CD4-positive, alpha-beta T cell treated with Interleukin-12 subunit alpha and Interleukin-12 subunit beta, for 1 hour (primary cell): ENCODE data around the gene AAGAB.
"Not testable (repeated sequence)": the region's sequence is repeated elsewhere in the genome, so short reads cannot be mapped to it uniquely, and the experiment has no call there.

ENCODE experiments used
- DNase-seq: peaks from one replicate; pipeline ENCODE4 v3.0.0-alpha.2; 2020

AAGAB gene

DNA sequence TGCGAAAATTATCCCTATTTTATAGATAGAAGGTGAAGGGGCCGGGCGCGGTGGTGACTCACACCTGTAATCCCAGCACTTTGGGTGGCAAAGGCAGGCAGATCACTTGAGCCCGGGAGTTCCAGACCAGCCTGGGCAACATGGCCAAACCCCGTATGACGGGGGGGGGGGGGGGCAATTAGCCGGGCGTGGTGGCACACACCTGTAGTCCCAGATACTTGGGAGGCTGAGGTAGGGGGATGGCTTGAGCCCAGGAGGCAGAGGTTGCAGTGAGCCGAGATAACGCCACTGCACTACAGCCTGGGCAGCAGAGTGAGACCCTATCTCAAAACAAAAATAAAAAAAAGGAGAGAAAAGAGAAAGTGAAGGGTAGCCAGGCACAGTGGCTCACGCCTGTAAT, 1.4 kb downstream of the AAGAB start:
- DNase-seq = no peak

DNA sequence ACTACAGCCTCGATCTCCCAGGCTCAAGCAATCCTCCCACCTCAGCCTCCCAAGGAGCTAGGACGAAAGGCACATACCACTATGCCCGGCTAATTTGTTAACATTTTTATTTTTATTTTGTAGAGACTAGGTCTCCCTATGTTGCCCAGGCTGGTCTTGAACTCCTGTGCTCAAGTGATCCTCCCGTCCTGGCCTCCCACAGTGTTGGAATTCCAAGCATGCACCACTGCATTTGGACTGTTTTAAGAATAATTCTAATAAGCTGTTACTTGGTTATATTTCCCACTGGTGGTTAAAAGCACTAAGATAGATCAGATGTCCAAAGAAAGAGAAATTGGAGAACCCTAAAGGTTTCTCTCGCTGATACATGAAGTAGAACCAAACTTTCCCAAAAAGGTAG, 3.1 kb downstream of the AAGAB start:
- no peak for DNase-seq

DNA sequence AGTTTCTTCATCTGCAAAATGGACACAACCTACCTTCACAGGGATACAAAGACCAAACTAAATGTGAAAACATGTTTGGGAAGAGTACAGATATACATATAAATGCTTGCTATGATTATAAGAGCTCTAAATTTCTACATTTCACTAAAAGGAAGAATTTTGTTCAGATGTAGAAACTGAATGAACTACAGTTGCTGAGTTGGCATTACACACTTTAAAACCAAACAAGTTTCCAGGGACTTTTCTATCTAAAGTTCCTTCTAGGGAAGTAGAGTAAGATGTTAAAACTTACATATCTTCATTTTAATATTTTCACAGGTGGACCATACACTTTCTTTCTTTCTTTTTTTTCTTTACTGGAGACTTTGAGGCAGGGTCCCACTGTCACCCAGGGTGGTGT, 4.6 kb downstream of the AAGAB start:
- no peak for DNase-seq

DNA sequence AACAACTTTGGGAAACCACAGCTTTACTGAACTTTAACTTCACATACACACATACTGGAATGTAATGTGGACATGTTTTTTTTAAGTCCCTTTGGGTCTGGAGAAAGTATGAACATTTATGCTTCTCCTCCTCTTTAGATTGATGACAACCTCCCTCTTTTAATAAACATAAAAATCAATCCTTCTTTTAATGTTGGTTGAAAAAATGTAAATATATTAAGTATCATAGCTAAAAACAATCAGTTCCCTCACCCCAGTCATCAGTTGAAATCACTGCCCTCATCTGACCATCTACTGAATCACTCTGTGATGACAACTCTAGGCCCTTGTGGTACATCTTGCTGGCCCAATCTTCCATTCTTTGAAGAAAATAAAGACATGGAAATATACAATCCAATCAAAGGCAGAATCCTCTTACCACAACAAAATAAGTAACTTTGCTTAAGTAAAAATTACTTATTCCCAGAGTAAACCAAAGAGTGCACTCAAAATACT, 6.4 kb downstream of the AAGAB start:
- DNase-seq = no peak

DNA sequence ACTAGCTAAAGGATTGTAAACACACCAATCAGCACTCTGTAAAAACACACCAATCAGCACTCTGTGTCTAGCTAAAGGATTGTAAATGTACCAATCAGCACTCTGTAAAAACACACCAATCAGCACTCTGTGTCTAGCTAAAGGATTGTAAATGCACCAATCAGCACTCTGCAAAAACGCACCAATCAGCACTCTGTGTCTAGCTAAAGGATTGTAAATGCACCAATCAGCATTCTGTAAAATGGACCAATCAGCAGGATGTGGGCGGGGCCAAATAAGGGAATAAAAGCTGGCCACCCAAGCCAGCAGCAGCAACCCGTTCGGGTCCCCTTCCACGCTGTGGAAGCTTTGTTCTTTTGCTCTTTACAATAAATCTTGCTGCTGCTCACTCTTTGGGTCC, 7.9 kb downstream of the AAGAB start:
- not testable (repeated sequence) for DNase-seq

DNA sequence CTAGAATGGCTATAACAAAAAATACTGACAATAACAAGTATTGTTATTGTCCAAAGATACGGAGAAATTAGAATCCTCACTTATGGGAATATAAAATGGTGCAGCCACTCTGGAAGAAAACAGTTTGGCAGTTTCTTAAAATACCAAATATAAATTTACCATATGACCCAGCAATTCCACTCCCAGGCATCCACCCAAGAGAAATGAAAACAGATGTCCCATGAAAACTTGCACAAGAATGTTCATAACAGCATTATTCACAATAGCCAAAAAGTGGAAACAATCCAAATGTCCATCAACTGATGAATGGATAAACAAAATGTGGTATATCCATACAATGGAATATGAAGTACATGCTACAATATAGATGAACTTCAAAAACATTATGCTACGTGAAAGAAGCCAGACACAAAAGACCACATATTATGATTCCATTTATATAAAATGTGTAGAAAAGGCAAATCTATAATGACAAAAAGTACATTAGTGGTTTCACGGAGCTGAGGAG, 9.4 kb downstream of the AAGAB start:
- no peak for DNase-seq

DNA sequence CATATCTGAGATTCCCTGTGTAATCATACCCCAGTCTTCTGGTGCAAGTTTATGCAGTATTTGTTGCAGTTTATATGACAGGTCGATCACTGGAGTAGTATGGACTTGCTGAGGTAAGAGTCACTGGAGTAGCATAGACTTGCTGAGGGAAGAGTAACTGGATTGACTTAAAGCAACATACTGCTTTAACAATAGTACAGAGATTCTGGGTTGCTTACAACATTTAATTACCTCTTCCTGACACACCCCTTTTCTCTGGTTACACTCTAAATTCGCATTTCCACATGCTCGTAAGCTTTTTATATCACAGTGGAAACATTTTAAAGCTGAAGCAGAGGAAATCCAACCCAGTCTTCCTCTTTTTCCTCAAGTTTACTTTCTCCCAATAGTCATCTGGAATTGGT, 11.8 kb downstream of the AAGAB start:
- DNase-seq = no peak

DNA sequence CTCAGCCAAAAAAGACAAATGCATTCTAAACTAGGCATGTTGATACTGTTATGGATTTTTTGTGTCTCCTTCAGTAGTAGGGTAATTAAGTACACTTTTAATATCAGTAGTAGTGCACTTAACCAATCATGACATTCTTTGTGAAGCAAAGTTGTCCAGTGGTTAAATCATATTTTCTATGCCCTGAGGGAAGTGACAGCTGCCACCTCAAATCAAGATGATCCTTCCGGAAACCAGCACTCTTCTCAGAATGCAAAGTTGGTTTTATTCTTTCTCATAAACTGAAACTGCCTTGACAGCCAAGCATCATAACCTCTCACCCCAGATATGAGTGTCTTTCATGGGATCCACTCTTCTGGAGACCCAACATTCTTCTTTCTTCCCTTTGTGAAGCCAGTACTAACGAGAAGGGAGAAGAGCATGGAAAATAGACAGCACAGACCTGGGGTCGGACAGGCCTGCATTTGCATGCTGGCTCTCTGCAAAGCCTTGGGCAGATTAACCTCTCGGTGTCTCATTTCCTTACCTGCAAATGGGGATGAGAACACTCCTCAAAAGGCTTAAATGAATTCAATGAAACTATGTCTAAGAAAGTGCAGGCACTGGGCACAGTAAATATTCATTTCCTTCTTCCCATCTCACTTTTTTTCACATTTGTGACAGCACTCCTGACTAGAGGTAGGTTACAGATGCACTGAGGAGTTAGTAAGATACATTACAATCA, 13.2 kb downstream of the AAGAB start:
- peak; percentile 37 for DNase-seq

DNA sequence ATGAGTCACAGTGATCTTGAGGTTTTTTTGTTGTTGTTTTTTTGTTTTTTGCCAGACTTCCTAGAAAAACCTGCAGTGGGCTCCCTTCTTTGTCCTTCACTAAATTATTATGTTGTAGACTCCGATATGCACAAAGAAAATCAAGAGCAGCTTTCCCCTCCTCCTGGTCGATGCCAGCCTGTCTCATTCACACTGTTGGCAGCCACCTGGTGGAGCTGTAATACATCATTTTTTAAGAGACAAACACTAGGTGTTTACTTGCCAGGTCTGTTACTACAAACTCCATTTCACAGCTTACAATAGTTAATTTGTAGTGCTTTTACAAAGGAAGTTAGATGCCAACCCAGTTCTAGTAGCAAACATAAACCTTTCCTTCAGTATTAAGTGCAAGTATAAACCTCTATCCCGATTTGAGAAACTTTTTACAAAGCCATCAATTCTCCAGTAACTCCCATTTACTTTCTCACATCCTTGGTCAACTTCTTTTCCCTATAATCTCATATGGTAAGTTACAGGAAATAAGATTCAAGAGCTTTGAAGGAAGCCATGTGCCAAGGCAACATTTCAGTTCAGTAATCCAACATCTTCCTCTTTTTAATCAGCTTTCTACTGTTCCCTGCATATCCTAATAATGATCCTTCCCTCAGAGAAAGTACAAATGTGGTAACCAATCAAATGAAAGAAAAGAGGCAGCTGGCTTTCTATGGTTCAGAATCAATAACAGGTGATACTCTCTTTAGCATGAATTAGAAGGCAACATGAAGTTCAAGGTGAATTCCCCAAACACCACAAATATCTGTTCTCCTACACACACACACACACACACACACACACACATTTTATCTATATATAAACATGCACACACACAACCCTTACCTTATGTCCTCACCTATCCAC, 14.0 kb downstream of the AAGAB start:
- DNase-seq = peak; percentile 55

DNA sequence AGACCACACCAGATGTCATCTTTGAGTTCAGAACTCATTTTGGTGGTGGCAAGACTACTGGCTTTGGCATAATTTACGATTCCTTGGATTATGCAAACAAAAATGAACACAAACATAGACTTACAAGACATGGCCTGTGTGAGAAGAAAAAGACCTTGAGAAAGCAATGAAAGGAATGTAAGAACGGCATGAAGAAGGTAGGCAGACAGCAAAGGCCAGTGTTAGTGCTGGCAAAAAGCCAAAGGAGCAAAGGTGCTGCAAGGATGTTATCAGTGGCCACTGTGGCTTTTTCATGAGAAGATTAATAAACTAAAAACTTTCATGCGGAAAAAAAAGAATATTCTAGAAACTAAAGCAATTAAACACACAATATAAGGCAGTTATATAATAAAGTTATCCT, 21.9 kb downstream of the AAGAB start:
- DNase-seq = no peak

DNA sequence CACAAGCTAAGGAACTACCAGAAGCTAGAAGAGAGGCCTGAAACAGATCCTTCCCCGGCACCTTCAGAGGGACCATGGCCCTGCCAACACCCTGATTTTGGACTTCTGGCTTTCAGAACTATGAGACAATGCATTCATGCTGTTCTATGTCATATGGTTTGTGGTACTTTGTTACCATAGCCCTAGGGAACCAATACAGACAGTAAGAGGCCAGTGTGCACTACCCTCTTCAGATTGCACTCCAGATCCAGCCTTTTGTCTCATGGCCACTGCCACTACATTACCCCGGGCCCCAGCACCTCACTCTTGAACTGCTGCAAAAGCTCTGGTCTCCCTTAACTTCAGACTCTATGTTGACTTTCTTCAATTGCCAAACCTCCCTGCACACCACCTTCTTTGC, 24.0 kb downstream of the AAGAB start:
- DNase-seq = no peak

DNA sequence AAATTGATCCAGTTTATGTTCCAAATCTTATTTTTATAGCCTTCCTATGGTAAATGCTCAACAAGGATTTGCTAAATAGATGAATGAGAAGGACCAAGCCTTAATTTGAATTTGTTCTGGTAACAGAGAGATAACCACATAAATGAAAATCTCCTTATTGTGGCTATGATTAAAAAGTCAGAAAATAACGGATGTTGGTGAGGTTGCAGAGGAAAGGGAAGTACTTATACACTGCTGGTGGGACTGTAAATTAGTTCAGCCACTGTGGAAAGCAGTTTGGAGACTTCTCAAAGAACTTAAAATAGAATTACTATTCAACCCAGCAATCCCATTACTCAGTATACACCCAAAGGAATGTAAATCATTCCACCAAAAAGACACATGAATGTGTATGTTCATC, 26.2 kb downstream of the AAGAB start:
- no peak for DNase-seq

DNA sequence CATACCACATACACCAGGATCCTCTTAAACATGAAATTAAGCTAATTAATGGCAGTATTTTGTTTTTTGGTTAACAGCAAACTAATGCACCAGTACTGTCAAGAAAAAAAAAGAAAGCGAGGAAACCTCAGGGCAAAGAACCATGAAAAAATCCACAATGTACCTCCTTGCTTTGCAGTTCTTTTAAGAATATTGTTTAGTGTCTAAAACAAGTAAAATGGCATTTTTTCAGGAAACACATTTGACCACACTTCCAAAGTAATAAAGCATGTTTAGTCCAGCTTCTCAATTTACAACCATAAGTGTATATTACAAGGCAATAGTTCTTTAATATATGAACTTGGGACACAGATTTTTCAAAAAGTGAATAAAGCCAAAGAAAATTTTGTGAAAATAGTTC, 26.6 kb downstream of the AAGAB start:
- DNase-seq = no peak

DNA sequence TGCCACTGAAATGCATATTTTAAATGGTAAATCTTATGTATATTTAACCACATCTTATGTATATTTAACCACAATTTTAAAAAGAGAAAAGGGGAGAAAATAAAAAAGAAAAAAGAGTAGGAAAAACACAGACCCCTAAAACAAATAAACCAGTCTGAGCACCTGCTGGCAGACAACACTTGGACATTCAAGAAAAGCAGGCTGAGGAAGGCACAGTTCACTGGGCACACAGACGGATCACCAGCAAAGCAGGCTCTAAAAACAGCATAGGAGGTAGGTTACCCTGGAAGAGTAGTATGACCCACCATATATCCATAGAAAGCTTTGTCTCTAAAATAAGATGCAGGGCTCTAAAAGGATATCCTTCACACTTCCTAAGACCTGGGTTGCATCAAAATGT, 27.0 kb downstream of the AAGAB start:
- no peak for DNase-seq

DNA sequence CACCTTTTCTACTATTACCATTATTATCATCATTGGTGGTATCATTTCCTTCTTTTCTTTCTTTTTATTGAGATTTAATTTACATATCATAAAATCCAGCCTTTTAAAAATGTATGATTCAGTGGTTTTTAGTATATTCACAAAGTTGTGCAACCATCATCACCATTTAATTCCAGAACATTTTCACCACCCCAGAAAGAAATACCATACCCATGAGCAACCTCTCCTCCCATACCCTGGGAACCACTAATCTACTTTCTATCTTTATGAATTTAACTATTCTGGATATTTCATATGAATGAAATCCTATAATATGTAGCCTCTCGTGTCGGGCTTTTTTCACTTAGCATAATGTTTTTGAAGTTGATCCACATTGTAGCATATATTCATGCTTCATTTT, 29.1 kb downstream of the AAGAB start:
- DNase-seq = no peak

DNA sequence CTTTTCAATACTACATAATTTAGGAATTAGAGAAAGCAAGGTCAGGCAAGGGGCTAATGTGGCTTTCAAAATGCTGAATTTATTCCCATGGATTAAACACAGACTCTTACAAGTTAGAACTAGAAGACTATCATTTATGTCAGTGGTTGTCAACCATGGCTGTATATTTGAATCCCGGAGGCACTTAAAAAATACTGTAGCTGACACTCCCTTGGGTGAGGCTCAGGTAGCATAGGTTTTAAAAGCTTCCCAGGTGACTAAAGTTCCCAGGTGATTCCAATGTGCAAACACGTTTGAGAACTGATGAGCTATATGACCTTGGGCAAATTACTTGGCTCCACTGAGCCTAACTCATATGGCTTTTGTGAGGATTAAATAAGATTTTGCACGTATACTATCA, 29.6 kb downstream of the AAGAB start:
- no peak for DNase-seq

DNA sequence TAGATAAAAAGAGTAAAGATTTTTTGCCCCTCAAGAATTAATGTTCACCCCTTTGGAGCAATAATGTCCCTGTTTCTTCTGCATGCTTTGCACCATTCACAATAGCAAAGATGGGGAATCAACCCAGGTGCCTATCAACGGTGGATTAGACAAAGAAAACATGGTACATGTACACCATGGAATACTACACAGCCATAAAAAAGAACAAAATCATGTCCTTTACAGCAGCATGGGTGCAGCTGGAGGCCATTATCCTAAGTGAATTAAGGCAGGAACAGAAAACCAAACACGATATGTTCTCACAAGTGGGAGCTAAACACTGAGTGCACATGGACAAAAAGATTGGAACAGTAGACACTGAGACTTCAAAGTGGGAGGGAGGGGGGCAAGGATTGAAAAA, 35.2 kb downstream of the AAGAB start:
- no peak for DNase-seq

DNA sequence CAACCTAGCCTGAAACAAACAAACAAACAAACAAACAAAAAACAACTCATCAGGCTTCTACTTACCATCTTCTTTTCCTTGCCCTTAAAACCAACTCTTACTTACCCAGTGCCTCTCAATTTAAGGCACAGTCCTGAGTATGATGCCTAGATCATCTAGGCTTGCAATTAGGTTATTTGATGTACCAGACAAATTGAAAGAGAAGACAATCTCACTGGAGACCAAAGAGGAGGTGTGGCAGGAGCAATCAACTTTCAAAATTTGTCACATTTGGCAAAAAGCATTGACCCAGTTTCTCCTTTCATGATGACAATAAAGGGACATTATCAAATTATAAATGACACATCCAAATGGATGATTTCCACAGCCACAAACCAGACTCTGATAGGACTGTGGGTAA, 36.0 kb downstream of the AAGAB start:
- no peak for DNase-seq

DNA sequence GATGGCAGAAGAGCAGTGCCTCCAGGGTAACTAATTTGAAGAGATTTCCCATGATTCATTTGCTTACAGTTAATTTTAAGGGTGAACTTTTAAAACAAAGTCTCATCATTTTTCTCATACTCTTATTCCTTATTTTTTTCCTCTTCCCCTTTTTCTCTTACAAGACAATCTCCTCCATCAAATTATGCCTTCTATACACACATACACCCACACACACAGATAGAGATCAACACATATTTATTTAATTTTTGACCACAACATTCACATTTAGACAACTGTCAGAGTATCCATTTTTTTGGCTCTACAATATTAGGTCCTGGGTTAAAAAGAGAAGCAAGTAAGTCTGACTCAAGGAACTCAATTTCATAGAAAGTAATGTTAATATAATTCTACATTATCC, 37.6 kb downstream of the AAGAB start:
- no peak for DNase-seq

DNA sequence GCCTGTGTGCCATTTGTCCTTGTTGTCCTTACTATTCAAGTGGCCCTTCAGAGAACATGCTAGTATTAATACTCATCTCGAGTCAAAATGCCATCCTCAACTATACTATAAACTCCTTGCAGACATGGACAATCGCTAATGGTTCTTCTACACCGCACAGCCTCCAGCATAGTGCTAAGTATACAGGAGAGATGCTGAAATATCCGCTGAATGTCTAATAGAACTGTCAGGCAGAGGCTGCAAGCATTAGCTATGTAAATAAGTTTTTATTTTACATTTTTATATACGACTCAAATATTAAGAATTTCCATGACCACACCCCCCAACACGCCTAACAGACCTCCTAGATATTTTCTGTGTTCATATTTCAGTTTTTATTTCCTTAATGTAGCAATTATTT, 39.4 kb downstream of the AAGAB start:
- no peak for DNase-seq

DNA sequence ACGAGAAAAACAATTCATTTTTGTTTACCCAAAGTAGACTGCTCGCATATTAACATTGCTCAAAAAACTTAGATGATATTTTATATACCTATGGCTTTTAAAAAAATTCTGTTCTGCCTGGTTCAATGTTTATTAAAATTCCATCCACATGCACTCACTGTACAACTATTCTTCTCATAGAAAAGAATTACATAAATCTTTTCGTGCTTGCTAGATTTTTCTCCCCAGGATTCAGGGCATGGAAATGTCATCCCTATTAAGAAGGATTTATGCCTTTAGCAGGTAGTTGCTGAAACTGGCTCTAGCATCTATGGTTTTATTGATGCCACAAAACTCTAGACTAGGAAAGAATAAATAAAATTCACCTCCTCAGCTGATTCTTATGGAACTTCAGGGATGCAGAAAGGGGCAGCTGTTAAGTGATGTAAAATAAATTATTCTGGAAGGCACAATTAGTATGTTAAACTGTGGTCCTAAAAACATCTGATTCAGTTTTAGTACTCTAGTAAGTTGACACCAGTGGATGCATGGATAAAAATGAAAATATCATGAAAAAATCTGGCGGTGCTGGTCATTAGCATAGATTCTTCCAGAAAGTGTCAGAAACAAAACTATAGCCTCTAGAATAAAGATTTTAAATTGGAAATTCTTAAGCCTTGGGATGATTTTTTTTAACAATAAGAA, 41.6 kb downstream of the AAGAB start:
- DNase-seq = no peak

DNA sequence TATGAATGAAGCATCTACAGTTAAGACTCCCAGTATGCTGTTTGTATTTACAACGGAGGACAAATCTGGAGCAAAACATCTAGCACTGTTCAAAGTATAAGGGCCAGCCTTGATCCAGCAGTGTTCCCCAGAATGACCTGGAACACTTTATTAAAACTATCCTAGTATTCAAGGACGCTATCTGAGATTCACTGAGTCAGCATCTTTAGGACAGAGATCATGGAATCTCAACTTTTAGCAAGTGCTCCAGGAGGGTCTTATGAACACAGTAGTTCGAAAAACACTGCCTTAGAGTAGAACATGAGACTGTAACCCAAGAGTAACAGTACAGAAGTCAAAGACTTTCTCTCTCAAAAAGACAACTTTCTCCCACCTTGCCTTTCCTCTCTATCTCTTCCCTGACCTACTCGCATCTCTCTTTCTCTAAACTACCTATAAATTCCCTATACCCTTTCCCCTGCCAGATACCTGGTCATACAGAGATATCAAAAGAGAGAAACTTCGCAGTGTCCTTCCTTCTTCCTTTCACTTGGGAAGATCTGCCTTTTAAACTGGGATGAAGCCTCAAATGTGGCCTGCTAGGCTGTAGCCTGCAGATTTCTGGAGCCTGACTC, 43.8 kb downstream of the AAGAB start:
- no peak for DNase-seq

DNA sequence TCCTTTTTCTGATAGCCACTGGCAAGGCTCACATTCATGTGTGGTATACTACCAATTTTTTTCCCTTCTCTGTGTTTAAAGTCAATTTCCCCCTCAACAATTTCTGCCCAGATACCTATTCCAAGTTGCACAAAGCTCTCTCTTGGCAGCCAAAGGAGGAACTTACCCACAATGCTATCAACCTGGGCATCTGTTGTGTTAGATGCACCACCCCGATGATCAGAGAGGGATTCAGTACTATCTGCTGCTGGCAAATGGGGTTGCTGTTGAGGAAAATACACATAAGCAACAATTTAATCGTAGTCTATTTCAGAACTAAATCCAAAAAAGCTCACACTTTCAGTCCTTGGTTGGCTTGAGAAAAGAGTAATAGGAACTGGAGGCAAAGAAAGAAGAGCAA, 46.1 kb downstream of the AAGAB start:
- no peak for DNase-seq
